Measurements from ENCODE around the gene NPAT. TPM values are rescaled to one million over a fixed set of nuclear protein-coding genes. Genes with fewer than 3 reads are reported as not detected.

Gene NPAT
- total and polyA plus RNA-seq, 2 of the 13 experiments (the other 11 are each of a cell fraction or from before 2014, with no cell fraction given): 4.4 to 11.2 TPM

DNA sequence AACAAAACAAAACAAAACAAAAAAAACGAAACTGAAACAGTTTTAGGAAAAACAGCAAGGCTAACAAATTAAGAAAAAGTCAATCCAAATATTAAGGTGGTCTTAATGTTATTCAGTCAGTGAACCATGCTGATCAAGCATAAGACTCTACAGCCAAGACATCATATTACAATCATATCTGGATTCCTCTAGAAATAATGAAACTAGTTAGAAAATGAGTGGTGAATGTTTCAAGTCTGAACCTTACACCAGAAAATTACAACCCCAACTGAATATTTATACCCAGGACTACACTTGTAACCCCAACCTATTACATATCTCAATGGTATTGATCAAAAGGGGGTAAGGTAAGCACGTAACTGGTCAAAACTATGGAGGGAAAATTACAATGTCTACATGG lies 52.3 kb downstream of the NPAT start:
- Histone ChIP-seq H3K27me3 (ENCODE audit: control insufficient read depth in 1 of 2, insufficient read depth in 2 of 2, low read length in 2 of 2) (no peaks in the 10 kb centered on the region; a peak in 1 of 5 replicates), H3K27ac (ENCODE audit: extremely low read length, insufficient read depth, low read length) (no peak overlapping the region), H3K9ac (ENCODE audit: insufficient read depth, low read depth, low read length) (no peak overlapping the region), H3K4me1 (ENCODE audit: insufficient read depth, low read length) (no peaks in the 10 kb centered on the region), H3K36me3 (replicated peaks in 1 of 2; ENCODE audit: control insufficient read depth in 1 of 2, insufficient read depth in 2 of 2, low read length in 2 of 2) (peaks cover 11 to 49% of the 10 kb centered on the region in 2 experiments; a peak in 4 of 5 replicates), H2AFZ (ENCODE audit: low read length) (no peak overlapping the region), H3K4me2 (ENCODE audit: low read depth, low read length) (no peak overlapping the region), H3K9me3 (ENCODE audit: low read length) (no peaks in the 10 kb centered on the region), H3K4me3 (replicated peaks in 1 of 3; ENCODE audit: insufficient read depth in 1 of 3, low read depth in 2 of 3, low read length in 3 of 3) (no peak overlapping the region), H3K79me2 (ENCODE audit: insufficient read depth, low read length) (no peaks in the 10 kb centered on the region), H4K20me1 (ENCODE audit: insufficient read depth, low read length) (no peaks in the 10 kb centered on the region)
- ATAC-seq (no peak), FAIRE-seq (no peak), DNase-seq (ENCODE audit: low spot score) (no peak)
- POLR2A ChIA-PET: no interaction called here
- in situ Hi-C loops (cut with HindIII; ENCODE audit: extremely low pct_ligation_motif_present, low pct_unique_long_range_greater_than_20kb): no loop called here
- CTCF ChIA-PET (ENCODE audit: low intra/inter-chr PET ratio, low total read pairs): no interaction called here
- intact Hi-C loops (cut with micrococcal nuclease; ENCODE audit: unreplicated experiment): no loop called here
- no TSS peak for BruUV-seq (replicated peaks)
- WGBS (ENCODE audit: low lambda C conversion rate): 91% methylated on average over 2 of the region's 2 CpGs
- TF ChIP-seq SRF (IDR thresholded peaks at IDR 0.05; ENCODE audit: low read depth, low read length) (no peak), ADNP (CRISPR knock-in tag; IDR thresholded peaks at IDR 0.05) (no peak), TBX3 (IDR thresholded peaks at IDR 0.05; ENCODE audit: borderline replicate concordance) (no peak), ZNF558 (CRISPR knock-in tag; IDR thresholded peaks at IDR 0.05; ENCODE audit: borderline replicate concordance) (no peak), MIER3 (CRISPR knock-in tag; IDR thresholded peaks at IDR 0.05; ENCODE audit: borderline replicate concordance) (no peak), MAFK (conservative IDR thresholded peaks at IDR 0.05 in 1 of 2, IDR thresholded peaks at IDR 0.05 in 1 of 2; ENCODE audit: low read length in 2 of 2) (no peak), NONO (IDR thresholded peaks at IDR 0.05) (no peak), NONO (CRISPR knock-in tag; conservative IDR thresholded peaks at IDR 0.05) (no peak), JUN (CRISPR knock-in tag; IDR thresholded peaks at IDR 0.05) (no peak), ZNF180 (CRISPR knock-in tag; IDR thresholded peaks at IDR 0.05; ENCODE audit: borderline replicate concordance, low read depth) (no peak), CBX5 (CRISPR knock-in tag; IDR thresholded peaks at IDR 0.05; ENCODE audit: borderline replicate concordance) (no peak), CENPT (CRISPR knock-in tag; IDR thresholded peaks at IDR 0.05; ENCODE audit: low read depth) (no peak), NCOR1 (IDR thresholded peaks at IDR 0.05; ENCODE audit: borderline replicate concordance, low read length) (no peak), NFYC (CRISPR knock-in tag; IDR thresholded peaks at IDR 0.05) (no peak)
- TF ChIP-seq, protein P1, sequence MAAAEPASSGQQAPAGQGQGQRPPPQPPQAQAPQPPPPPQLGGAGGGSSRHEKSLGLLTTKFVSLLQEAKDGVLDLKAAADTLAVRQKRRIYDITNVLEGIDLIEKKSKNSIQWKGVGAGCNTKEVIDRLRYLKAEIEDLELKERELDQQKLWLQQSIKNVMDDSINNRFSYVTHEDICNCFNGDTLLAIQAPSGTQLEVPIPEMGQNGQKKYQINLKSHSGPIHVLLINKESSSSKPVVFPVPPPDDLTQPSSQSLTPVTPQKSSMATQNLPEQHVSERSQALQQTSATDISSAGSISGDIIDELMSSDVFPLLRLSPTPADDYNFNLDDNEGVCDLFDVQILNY (CRISPR knock-in tag; conservative IDR thresholded peaks at IDR 0.05): no peak
- TF ChIP-seq, protein P2, sequence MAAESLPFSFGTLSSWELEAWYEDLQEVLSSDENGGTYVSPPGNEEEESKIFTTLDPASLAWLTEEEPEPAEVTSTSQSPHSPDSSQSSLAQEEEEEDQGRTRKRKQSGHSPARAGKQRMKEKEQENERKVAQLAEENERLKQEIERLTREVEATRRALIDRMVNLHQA (CRISPR knock-in tag; IDR thresholded peaks at IDR 0.05): no peak
- TF ChIP-seq, protein P3, sequence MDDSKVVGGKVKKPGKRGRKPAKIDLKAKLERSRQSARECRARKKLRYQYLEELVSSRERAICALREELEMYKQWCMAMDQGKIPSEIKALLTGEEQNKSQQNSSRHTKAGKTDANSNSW (CRISPR knock-in tag; IDR thresholded peaks at IDR 0.05; ENCODE audit: borderline replicate concordance): no peak
- TF ChIP-seq, protein P4, sequence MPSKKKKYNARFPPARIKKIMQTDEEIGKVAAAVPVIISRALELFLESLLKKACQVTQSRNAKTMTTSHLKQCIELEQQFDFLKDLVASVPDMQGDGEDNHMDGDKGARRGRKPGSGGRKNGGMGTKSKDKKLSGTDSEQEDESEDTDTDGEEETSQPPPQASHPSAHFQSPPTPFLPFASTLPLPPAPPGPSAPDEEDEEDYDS (CRISPR knock-in tag; IDR thresholded peaks at IDR 0.05): no peak
- TF ChIP-seq, protein P5, sequence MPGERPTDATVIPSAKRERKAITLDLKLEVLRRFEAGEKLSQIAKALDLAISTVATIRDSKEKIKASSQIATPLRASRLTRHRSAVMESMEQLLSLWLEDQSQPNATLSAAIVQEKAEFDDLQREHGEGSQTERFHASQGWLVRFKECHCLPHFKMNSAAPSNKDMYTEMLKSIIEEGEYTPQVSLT (CRISPR knock-in tag; IDR thresholded peaks at IDR 0.05; ENCODE audit: borderline replicate concordance, low read depth): no peak
- TF ChIP-seq, protein P6, sequence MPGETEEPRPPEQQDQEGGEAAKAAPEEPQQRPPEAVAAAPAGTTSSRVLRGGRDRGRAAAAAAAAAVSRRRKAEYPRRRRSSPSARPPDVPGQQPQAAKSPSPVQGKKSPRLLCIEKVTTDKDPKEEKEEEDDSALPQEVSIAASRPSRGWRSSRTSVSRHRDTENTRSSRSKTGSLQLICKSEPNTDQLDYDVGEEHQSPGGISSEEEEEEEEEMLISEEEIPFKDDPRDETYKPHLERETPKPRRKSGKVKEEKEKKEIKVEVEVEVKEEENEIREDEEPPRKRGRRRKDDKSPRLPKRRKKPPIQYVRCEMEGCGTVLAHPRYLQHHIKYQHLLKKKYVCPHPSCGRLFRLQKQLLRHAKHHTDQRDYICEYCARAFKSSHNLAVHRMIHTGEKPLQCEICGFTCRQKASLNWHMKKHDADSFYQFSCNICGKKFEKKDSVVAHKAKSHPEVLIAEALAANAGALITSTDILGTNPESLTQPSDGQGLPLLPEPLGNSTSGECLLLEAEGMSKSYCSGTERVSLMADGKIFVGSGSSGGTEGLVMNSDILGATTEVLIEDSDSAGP (CRISPR knock-in tag; IDR thresholded peaks at IDR 0.05; ENCODE audit: borderline replicate concordance): no peak

Measured in HepG2 (cell line).